Heart left ventricle (tissue), 16 donors: ENCODE data around the gene DOHH. TPM values are rescaled to one million over a fixed set of nuclear protein-coding genes. Genes with fewer than 3 reads are reported as not detected.

ENCODE experiments used
- ATAC-seq, 4 donors: fragments of 200-7000 bp; cut with Tn5 transposase; one replicate each; pipeline ENCODE4 v1.9.1; 2020 to 2022; ENCODE audit warnings: moderate library complexity in 4 of 4, mild to moderate bottlenecking in 3 of 4, moderate number of reproducible peaks in 1 of 4
- DNase-seq, 5 donors: peaks; one replicate each; pipeline ENCODE4 v3.0.0-alpha.2; 2020
- H3K27ac ChIP-seq, 12 donors: fragments of 200-600 bp; sonication (generic) in 4 of 12; one replicate each; pipeline versions ENCODE4 v1.5.0 to v1.8.0; 2016 to 2022; ENCODE audit warnings: mild to moderate bottlenecking in 2 of 12
- H3K27me3 ChIP-seq, 9 donors: fragments of 200-600 bp; sonication (generic) in 2 of 9; one replicate each; pipeline versions ENCODE4 v1.5.1 to v1.8.0; 2016 to 2022; ENCODE audit warnings: mild to moderate bottlenecking in 3 of 9
- H3K36me3 ChIP-seq, 9 donors: fragments of 200-600 bp; sonication (generic) in 2 of 9; one replicate each; pipeline versions ENCODE4 v1.5.0 to v1.8.0; 2018 to 2022; ENCODE audit warnings: mild to moderate bottlenecking in 2 of 9
- H3K4me1 ChIP-seq, 12 donors: fragments of 200-600 bp; sonication (generic) in 4 of 12; one replicate each; pipeline versions ENCODE4 v1.5.0 to v1.8.0; 2016 to 2022; ENCODE audit warnings: mild to moderate bottlenecking in 3 of 12
- H3K4me3 ChIP-seq, 12 donors: fragments of 200-600 bp; sonication (generic) in 4 of 12; one replicate each; pipeline versions ENCODE4 v1.5.0 to v1.8.0; 2017 to 2022; ENCODE audit warnings: mild to moderate bottlenecking in 9 of 12, moderate library complexity in 4 of 12
- H3K9me3 ChIP-seq, 12 donors: fragments of 200-600 bp; sonication (generic) in 4 of 12; one replicate each; pipeline versions ENCODE4 v1.5.0 to v1.8.0; 2016 to 2022; ENCODE audit warnings: mild to moderate bottlenecking in 1 of 12
- POLR2A ChIP-seq, 2 donors: fragments of 450-650 bp; IDR thresholded peaks; one replicate each; pipeline ENCODE4 v1.6.1; 2017; ENCODE audit warnings: antibody characterized with exemption in 2 of 2, mild to moderate bottlenecking in 2 of 2, moderate library complexity in 2 of 2
- WGBS, 4 donors: extraction: QIAGEN DNeasy Blood & Tissue Kit in 2 of 4; methylation state at CpG; one replicate each; pipeline versions ENCODE4 v1.1.5 to v1.1.7; 2013 to 2018; 5-methylcytosine and 5-hydroxymethylcytosine counted together
- intact Hi-C, 10 donors: fragments of 100-400 bp; cut with DNase I; formaldehyde crosslinking; loops; one replicate each; pipeline versions ENCODE4 v1.11.1 to v1.14.2; 2022
- polyA plus RNA-seq, 2 donors: library from polyadenylated mRNA; stranded (reverse); fragments of 200-250 nt; gene quantifications; one replicate each; pipeline ENCODE4 v1.2.3, GENCODE V29; 2013
- total RNA-seq, 9 donors: library from RNA; depleted of rRNA in 2 of 9; stranded (reverse); fragments of >200 nt in 2 of 9; fragmentation: NEBNext Ultra II Directional in 3 of 9; extraction: Animal tissue kit (Norgen Biotek cat#: 25700) in 3 of 9; gene quantifications; one replicate each; pipeline versions ENCODE4 v1.1.0 to v1.2.4, GENCODE V29; 2016 to 2023
- TF ChIP-seq, protein P1 (sequence below), 12 donors: fragments of 200-600 bp; sonication (generic) in 4 of 12; IDR thresholded peaks; one replicate each; pipeline versions ENCODE4 v1.5.0 to v1.8.0; 2018 to 2022; ENCODE audit warnings: antibody characterized with exemption in 12 of 12, mild to moderate bottlenecking in 5 of 12
- donor health status: ischemic (EF 13 %, LVEDD 7.1; RV severe dilation, severe dysfunction).
- donor health status: healthy with polysubstance abuse.
- donor health status: DM: no; HTN: yes; CAD: no.
- donor health status: DM: no; HTN: no; CAD: no.
- donor health status: ischemic (EF 25% LVEDD 6.9; RV normal size, moderate dysfunction).
- donor health status: ischemic (EF 25% LVEDD 5.7; RV mildly dilated, moderate dysfunction).
- donor health status: healthy.
- donor health status: DM: yes; HTN: yes; CAD: no.
- donor health status: ischemic (EF 35%, LVEDD 5.7; RV mildly dilated, moderate dysfunction).
- donor health status: nonischemic (EF 11% LVEDD 7.7; RV severe dilation, severe dysfunction).
- donor health status: DM: yes; HTN: yes; CAD: no.
- donor health status: PGD.
- donor health status: ischemic (EF 29% LVEDD 5.4; RV normal size, mild dysfunction).
- donor health status: nonischemic (EF 23%, LVEDD 6.1; RV moderate dilation, normal function).

The DOHH gene
- total and polyA plus RNA-seq, 11 donors = 7.4 to 34.3 (median 12.2) TPM

- no peak overlapping the region for H3K27ac ChIP-seq
- peaks cover 0 to 69% (median 11%) of the 10 kb centered on the region in 9 donors for H3K36me3 ChIP-seq
- H3K4me3 ChIP-seq = no peak overlapping the region
- H3K27me3 ChIP-seq = no peaks in the 10 kb centered on the region
- no peak for ATAC-seq
- no peaks in the 10 kb centered on the region for H3K9me3 ChIP-seq
- TF ChIP-seq, protein P1, sequence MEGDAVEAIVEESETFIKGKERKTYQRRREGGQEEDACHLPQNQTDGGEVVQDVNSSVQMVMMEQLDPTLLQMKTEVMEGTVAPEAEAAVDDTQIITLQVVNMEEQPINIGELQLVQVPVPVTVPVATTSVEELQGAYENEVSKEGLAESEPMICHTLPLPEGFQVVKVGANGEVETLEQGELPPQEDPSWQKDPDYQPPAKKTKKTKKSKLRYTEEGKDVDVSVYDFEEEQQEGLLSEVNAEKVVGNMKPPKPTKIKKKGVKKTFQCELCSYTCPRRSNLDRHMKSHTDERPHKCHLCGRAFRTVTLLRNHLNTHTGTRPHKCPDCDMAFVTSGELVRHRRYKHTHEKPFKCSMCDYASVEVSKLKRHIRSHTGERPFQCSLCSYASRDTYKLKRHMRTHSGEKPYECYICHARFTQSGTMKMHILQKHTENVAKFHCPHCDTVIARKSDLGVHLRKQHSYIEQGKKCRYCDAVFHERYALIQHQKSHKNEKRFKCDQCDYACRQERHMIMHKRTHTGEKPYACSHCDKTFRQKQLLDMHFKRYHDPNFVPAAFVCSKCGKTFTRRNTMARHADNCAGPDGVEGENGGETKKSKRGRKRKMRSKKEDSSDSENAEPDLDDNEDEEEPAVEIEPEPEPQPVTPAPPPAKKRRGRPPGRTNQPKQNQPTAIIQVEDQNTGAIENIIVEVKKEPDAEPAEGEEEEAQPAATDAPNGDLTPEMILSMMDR (IDR thresholded peaks at IDR 0.05) = peak in 2 of 12 donors; percentile 3
- TF ChIP-seq POLR2A (IDR thresholded peaks at IDR 0.05) = no peak
- no peak for DNase-seq
- peaks cover 0 to 20% (median 1%) of the 10 kb centered on the region in 12 donors for H3K4me1 ChIP-seq
- 89 to 90% (median 89%) methylated on average over 24 to 36 of the region's 36 CpGs for WGBS, 4 donors
- intact Hi-C loops = loop anchor here in 5 of 10 donors (5.0 to 10.0 kb wide), 3 partner anchors 69 to 159 kb away; partner anchors contain the start of genes TJP3 (in 2 of the 5) and PIP5K1C (in 1 of the 5)
Measured at GRCh38 chr19:3547767-3548282, 47.4 kb upstream of the DOHH start.

DNA sequence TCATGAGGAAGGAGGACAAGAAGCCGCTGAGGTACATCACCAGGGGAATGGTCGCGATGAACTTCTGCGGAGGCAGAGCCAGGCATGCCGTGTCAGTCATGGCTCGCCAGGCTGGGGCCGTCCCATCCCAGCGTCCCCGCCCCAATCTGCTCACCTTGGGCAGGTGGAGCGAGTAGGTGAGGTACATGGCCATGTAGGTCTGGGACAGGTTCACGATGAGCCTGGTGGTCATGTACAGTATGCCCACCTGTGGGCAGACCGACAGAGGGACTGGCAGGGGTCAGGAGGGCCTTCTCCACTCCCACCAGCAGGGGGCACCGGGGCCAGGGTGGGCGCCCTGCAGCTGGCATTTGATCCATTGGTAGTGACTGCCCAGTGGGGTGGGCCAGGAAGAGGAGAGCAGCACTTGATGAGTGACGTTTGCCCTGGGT, 46.8 kb upstream of the DOHH start:
- TF ChIP-seq POLR2A (IDR thresholded peaks at IDR 0.05) = no peak
- TF ChIP-seq, protein P1 (IDR thresholded peaks at IDR 0.05) = peak; percentile 25 to 63 (median 43)
- Histone ChIP-seq H3K27me3 (no peaks in the 10 kb centered on the region), H3K4me3 (no peak overlapping the region), H3K36me3 (peaks cover 0 to 71% (median 11%) of the 10 kb centered on the region in 9 donors), H3K4me1 (peaks cover 0 to 15% (median 0%) of the 10 kb centered on the region in 12 donors), H3K27ac (no peak overlapping the region), H3K9me3 (no peaks in the 10 kb centered on the region)
- WGBS, 4 donors = 91 to 92% (median 91%) methylated on average over 15 of the region's 15 CpGs
- no peak for DNase-seq
- no peak for ATAC-seq
- intact Hi-C loops = loop anchor here in 5 of 10 donors (5.0 to 10.0 kb wide), 3 partner anchors 70 to 160 kb away; partner anchors contain the start of genes TJP3 (in 2 of the 5) and PIP5K1C (in 1 of the 5)

DNA sequence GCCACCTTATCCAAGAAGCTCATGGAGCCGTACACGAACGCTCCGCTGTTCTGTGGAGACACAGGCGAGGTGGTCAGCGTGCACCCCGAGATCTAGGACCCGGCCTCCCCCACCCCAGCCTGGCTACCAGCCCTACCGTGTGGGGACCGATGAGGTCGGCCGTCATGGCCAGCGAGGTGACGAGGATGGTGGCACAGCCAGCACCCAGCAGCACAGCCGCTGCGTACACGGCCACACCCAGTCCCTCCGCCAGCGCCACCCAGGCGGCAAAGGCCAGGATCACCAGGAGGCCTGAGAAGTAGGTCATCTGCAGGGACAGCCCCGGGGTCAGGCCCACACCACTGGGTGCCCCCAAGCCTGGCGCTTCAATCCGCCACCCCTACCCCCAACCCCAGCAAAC, 45.6 kb upstream of the DOHH start:
- ATAC-seq = no peak
- peaks cover 0 to 70% (median 11%) of the 10 kb centered on the region in 9 donors for H3K36me3 ChIP-seq
- 90 to 99% (median 91%) methylated on average over 18 to 23 of the region's 23 CpGs for WGBS, 4 donors

DNA sequence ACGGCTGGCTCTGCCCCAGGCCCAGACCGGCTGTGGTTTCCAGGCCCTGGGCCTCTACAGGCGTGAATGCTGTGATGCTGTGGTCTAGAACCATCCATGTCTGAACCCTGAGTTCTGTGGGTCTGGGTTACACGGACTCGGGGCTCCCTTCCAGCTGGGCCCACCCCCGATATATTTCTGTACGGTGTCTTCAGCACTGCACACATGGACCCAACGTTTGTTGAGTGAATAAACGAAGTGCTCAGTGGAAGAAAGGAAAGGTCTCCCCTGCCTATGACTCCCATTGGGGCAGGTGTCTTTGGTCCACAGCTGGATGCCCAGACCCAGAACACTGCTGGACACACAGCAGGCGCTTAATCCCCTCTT, 45.2 kb upstream of the DOHH start:
- intact Hi-C loops = loop anchor here in 5 of 10 donors (1.0 to 10.0 kb wide), 5 partner anchors 72 to 162 kb away; partner anchors contain the start of genes TJP3 (in 2 of the 5) and PIP5K1C (in 1 of the 5)
- no peak for TF ChIP-seq POLR2A (IDR thresholded peaks at IDR 0.05)
- TF ChIP-seq, protein P1 (IDR thresholded peaks at IDR 0.05) = no peak
- no peaks in the 10 kb centered on the region for H3K9me3 ChIP-seq
- H3K27me3 ChIP-seq = no peaks in the 10 kb centered on the region
- no peak for DNase-seq
- peaks cover 0 to 9% (median 0%) of the 10 kb centered on the region in 12 donors for H3K4me1 ChIP-seq
- no peak for ATAC-seq
- WGBS, 4 donors = 80 to 85% (median 83%) methylated on average over 10 of the region's 10 CpGs
- no peak overlapping the region for H3K4me3 ChIP-seq
- no peak overlapping the region for H3K27ac ChIP-seq
- H3K36me3 ChIP-seq = peaks cover 0 to 66% (median 11%) of the 10 kb centered on the region in 9 donors

More for the DNA sequence above, 45.6 kb upstream of the DOHH start:
- no peaks in the 10 kb centered on the region for H3K9me3 ChIP-seq
- intact Hi-C loops = loop anchor here in 5 of 10 donors (5.0 to 10.0 kb wide), 3 partner anchors 71 to 161 kb away; partner anchors contain the start of genes TJP3 (in 2 of the 5) and PIP5K1C (in 1 of the 5)
- H3K27me3 ChIP-seq = no peaks in the 10 kb centered on the region
- peaks cover 0 to 9% (median 0%) of the 10 kb centered on the region in 12 donors for H3K4me1 ChIP-seq
- TF ChIP-seq, protein P1 (IDR thresholded peaks at IDR 0.05) = no peak
- no peak for DNase-seq
- no peak overlapping the region for H3K27ac ChIP-seq
- no peak overlapping the region for H3K4me3 ChIP-seq
